AG08395 (cell line): ENCODE results near the gene SMIM36.
A peak's percentile ranks its signal among the peaks of the same experiment; 100 is the strongest.
"Not testable (repeated sequence)": the region's sequence is repeated elsewhere in the genome, so short reads cannot be mapped to it uniquely, and the experiment has no call there.

Source experiments
- DNase-seq: peaks from one replicate; pipeline ENCODE4 v3.0.0; 2012; ENCODE audit warnings: mixed read lengths, low spot score

SMIM36 gene

GRCh38 chr17:55454906-55455474, 56.3 kb downstream of the SMIM36 start:
- DNase-seq: peak; percentile 52

GRCh38 chr17:55453839-55454557, 57.3 kb downstream of the SMIM36 start:
- DNase-seq: no peak

GRCh38 chr17:55452139-55452790, 59.0 kb downstream of the SMIM36 start:
- DNase-seq: peak; percentile 67

GRCh38 chr17:55451758-55452138, 59.5 kb downstream of the SMIM36 start:
- no peak for DNase-seq

GRCh38 chr17:55451203-55451641, 60.0 kb downstream of the SMIM36 start:
- peak; percentile 12 for DNase-seq

- no peak for DNase-seq
These were observed 60.9 kb downstream of the SMIM36 start for GRCh38 chr17:55450232-55450825.

- no peak for DNase-seq
These were observed 62.6 kb downstream of the SMIM36 start for GRCh38 chr17:55448681-55449080.

- no peak for DNase-seq
These were observed 64.6 kb downstream of the SMIM36 start for GRCh38 chr17:55446581-55447205.

GRCh38 chr17:55446004-55446403, 65.2 kb downstream of the SMIM36 start:
- DNase-seq: not testable (repeated sequence)

- DNase-seq: no peak
These were observed 66.5 kb downstream of the SMIM36 start for GRCh38 chr17:55444471-55445441.

- DNase-seq: no peak
These were observed 67.3 kb downstream of the SMIM36 start for GRCh38 chr17:55443904-55444303.

- DNase-seq: no peak
These were observed 68.1 kb downstream of the SMIM36 start for GRCh38 chr17:55442953-55443683.

GRCh38 chr17:55442462-55442861, 68.8 kb downstream of the SMIM36 start:
- no peak for DNase-seq

GRCh38 chr17:55441544-55441943, 69.7 kb downstream of the SMIM36 start:
- DNase-seq: no peak

GRCh38 chr17:55440391-55440790, 70.9 kb downstream of the SMIM36 start:
- no peak for DNase-seq

- no peak for DNase-seq
These were observed 74.1 kb downstream of the SMIM36 start for GRCh38 chr17:55437159-55437605.

GRCh38 chr17:55436224-55437158, 74.8 kb downstream of the SMIM36 start:
- DNase-seq: no peak

GRCh38 chr17:55435408-55435807, 75.8 kb downstream of the SMIM36 start:
- DNase-seq: no peak

- DNase-seq: no peak
These were observed 76.5 kb downstream of the SMIM36 start for GRCh38 chr17:55434721-55435120.
